ENCODE measurements around the gene GALNT17.

GALNT17 gene

DNA sequence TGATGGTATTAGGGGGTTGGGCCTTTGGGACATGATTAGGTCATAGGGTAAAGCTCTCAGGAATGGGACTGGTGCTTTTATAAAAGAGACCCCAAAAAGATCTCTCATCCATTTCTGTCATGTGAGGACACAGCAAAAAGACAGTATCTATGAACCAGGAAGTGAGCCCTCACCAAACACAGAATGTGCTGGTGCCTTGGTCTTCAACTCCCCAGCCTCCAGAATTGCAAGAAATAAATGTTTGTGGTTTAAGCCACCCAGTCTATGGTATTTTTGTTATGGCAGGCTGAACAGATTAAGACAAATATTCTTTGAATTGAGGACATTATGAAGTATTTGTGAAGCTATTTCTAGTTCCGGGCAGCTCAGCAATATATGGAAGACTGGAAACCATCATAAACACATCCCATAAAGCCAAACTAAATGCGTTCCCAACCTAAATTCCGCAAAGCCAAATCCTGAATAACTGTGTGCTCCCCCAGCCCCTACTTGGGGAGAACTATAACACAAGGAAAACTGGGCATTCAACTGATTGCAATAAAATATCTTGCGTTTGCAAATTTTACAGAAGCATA lies 153.7 kb downstream of the GALNT17 start:
- DNase-seq: no peak

- no peak for DNase-seq
These were observed 154.4 kb downstream of the GALNT17 start for GRCh38 chr7:71286336-71286735.

DNA sequence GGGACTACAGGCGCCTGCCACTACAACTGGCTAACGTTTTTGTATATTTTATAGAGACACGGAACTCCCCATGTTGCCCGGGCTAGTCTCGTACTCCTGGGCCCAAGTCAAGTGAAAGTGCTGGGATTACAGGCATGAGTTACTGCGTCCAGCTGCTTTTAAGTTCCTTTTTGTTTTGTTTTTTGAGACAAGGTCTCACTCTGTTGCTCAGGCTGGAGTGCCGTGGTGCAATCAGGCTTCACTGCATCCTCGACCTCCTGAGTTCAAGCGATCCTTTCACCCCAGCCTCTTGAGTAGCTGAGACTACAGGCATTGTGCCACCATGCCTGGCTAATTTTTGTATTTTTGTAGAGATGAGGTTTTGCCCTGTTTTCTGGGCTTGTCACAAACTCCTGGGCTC lies 155.0 kb downstream of the GALNT17 start:
- no peak for DNase-seq

- DNase-seq: no peak
These were observed 158.5 kb downstream of the GALNT17 start for GRCh38 chr7:71290452-71290851.

DNA sequence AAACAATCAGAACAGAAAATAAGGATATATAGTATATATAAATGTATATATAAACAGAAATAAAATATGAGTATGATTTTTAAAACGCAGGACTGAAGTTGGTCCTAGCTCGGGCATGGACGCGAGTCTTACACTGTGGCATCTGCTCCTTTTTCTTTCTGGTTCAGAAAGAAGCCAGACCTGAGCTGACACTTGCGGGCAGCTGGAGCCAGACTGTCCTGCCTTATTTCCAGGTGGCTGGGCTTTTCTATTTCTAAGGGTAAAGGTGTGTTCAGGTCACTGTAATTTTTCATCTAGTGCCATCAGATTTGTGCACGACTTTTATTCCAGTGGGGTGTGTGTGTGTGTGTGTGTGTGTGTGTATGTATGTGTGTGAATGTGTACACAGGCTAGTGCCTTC lies 166.4 kb downstream of the GALNT17 start:
- no peak for DNase-seq

GRCh38 chr7:71300086-71300485 lies 168.1 kb downstream of the GALNT17 start:
- no peak for DNase-seq

GRCh38 chr7:71300603-71301002 lies 168.7 kb downstream of the GALNT17 start:
- no peak for DNase-seq

GRCh38 chr7:71301167-71301566 lies 169.2 kb downstream of the GALNT17 start:
- no peak for DNase-seq

DNA sequence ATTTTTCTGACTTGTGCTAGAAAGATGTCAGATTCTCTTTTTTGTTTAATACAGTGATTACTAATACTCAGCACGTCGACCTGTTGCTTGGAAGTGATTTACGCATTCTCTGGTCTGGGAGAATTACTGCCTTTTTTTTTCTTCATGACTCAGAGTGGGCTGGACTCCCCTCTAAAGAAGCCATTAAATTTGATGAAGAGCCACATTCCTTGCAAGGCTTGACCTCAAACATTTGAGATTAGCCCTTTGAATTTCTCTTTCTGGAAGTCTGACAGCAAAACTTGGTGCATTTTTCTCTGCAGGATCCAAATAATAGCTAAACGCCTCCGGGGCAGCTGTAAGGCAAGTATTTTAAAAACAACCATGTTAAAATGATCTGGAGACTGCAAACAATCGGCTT lies 171.6 kb downstream of the GALNT17 start:
- no peak for DNase-seq

DNA sequence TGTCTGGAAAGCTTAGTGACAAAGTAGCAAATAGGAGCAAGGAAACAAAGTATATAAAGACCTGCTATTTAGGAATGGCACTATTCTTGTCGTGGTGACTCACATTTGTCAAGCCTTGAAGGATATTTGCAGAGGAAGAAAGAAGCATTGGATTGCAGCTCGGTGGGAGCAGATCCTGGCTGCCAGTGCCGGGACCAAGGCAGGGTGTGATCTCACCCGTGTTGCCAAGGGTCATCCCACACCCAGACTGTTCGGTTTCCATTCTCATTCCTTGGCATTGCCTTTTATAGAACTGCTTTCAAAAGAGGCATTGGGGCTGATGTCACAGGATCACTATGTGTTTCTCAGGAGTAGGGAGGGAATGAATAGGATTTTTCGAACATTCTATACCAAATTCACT lies 176.2 kb downstream of the GALNT17 start:
- no peak for DNase-seq

DNA sequence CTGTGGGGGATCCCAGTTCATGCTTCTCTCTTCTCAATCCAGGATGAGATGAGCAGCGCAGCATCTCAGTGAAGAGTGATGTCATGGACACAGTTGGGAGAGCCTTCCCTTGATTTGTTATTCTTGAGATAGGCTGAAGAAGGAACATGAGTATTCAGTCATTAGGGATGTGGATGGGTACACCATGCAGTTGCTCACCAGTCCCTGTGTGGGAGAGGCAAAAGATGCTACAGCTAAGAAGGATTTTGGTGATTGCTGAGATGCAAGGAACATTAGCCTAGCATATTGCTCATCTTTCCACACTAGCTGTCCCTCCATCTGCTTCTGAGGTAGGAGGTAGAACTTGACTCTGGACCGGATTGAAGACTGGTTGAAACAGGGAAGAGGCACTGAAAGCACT lies 179.6 kb downstream of the GALNT17 start:
- DNase-seq: no peak

GRCh38 chr7:71312755-71313490 lies 181.0 kb downstream of the GALNT17 start:
- DNase-seq: no peak

DNA sequence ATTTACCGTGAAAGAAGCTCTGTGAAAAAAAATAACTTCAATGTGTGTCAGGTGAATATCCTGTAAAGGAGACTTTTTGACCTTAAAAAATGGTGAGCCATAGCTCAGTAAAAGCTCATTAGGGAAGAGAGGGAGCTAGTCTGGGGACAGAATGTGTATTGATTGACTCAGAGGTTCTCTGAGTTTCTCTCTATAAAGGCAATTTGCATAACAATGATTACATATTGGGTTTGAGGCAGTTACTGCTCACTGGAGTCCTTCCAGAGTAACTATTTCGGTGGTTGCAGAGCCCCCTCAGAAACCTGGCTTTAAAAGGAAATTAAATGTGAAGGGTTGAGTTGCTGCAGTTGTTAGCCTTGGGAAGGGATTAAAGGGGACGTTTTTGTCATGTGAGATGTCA lies 181.6 kb downstream of the GALNT17 start:
- DNase-seq: no peak

DNA sequence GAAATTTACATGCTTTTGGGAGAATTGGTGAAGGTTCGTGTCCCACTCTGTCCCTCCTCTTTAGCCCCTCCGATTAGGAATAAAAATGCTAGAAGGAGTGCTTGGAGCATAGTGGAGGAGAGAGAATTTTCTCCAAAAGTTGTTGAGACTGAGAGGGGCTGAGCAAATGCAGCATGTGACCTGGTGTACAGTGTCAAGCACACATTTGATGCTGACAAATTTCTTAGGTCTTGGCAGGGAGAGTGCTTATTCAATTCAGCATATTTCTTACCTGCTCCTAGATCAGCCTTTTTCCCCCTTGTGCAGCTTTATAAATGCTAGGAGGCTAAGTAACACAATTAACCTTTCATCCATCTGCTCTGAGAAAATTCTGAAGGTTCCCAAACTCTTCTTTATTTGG lies 189.0 kb downstream of the GALNT17 start:
- no peak for DNase-seq

DNA sequence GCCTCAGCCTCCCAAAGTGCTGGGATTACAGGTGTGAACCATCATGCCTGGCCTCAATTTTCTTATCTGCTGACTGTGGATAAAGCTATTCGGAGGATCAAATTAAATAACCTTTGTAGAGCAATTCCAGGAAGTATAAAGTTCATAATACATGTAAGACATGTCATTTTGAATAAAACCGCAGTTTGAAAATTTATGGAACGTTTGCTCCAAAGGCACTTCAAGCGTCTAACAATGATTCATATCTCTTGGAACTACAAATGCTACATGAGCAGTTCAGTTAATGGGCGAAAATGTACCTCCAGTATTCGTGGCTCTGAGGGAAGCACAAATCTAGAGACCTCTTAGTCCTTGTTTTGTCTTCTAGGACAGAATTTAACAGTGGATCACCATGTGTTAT lies 190.3 kb downstream of the GALNT17 start:
- DNase-seq: no peak

- no peak for DNase-seq
These were observed 191.8 kb downstream of the GALNT17 start for GRCh38 chr7:71323726-71324125.

DNA sequence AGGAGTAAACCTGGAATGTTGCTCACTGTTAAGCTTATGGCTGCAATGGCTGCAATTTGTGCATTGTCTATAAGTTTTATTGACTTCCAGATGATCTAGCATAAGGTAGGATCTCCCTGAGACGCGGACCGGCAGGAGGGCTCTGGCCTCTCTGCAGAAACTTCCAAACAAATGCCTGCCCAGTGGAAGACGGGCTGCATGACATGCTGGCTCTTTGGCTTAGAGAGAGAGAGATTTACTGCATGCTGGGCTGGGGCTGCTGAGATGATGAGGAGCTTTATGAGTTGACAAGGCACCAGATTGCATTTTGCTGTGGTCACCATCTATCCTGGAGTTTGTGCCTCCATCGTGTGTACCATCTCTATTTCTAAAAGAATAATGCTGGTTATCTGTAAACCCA lies 193.2 kb downstream of the GALNT17 start:
- DNase-seq: no peak

GRCh38 chr7:71326595-71326994 lies 194.7 kb downstream of the GALNT17 start:
- no peak for DNase-seq

- no peak for DNase-seq
These were observed 196.0 kb downstream of the GALNT17 start for GRCh38 chr7:71327946-71328345.

DNA sequence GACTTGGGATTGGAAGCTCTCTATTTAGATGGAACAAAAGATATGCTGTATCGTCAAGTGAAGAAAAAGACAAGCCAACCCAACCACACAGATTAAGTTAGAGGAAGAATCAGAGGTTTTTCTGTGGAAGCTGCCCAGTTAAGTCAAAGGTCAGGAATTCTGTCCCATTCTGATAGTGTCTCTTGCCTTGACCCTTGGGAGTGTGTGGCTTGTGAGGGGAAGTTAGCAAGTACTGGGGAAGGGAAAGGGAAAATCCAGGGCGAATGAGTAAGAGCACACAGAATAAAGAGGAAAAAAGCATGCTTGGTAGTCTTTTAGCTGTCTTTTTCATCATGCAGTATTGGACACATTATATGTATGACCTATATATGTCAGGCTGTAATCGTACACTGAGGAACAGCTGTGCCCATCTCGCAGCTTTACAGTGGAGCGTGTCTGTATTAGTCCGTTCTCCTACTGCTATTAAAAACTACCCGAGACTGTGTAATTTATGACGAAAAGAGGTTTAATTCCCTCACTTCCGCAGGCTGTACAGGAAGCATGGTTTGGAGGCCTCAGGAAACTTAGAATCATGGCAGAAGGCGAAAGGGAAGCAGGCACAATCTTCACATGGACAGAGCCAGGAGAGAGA lies 197.2 kb downstream of the GALNT17 start:
- DNase-seq: no peak

GRCh38 chr7:71332207-71332606 lies 200.3 kb downstream of the GALNT17 start:
- no peak for DNase-seq

GRCh38 chr7:71334541-71334940 lies 202.6 kb downstream of the GALNT17 start:
- DNase-seq: no peak

DNA sequence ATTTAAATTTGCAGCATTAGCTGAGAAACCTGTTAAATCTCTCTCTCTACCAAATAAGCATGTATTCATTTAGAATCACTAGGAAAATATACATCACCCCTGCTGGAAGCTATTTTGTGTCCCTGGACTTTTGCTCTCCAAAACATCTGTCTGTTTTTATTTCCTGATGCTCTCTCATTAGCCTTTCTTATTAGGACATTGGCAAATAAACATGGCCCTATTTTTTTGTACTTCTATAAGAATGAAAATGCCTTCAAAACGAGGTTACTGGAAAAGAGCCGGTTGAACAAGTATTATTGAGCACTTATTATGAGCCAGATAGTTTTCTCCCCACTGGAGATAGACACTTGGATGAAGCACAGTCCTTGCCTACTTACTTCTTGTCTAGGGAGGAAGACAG lies 206.9 kb downstream of the GALNT17 start:
- no peak for DNase-seq

- DNase-seq: no peak
These were observed 208.0 kb downstream of the GALNT17 start for GRCh38 chr7:71339924-71340323.

DNA sequence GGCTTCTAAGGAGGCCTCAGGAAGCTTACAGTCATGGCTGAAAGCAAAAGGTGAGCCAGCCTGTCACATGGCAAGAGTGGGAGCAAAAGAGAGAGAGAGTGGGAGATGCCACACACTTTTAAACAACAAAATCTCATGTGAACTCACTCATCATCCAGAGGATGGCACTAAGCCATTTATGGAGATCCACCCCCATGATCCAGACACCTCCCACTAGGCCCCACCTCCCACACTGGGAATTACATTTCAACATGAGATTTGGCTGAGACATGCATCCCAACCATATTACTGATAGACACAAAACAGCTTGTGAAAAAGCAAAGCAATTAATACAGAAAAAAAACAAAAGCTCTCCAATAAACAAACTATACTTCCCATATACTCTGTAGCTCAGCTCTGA lies 210.3 kb downstream of the GALNT17 start:
- DNase-seq: no peak

Data from OCI-M1 (cell line).